Uterus (tissue), 4 donors: ENCODE data around the gene ORMDL3. TPM values are rescaled to one million over a fixed set of nuclear protein-coding genes. Genes with fewer than 3 reads are reported as not detected.

Source experiments
- DNase-seq, 2 donors: peaks; one replicate each; pipeline ENCODE4 v3.0.0-alpha.2; 2019 to 2020
- H3K27ac ChIP-seq, 2 donors: fragments of 200-600 bp; sonication (generic); 1 replicate in 1 of 2; 2 replicates in 1 of 2; pipeline ENCODE4 v1.5.1; 2016 to 2018
- H3K27me3 ChIP-seq, 2 donors: fragments of 200-600 bp; sonication (generic); one replicate each; pipeline ENCODE4 v1.5.1; 2018 to 2019; ENCODE audit warnings: control low read depth in 1 of 2
- H3K36me3 ChIP-seq, 2 donors: fragments of 200-600 bp; sonication (generic); one replicate each; pipeline ENCODE4 v1.5.1; 2019; ENCODE audit warnings: control low read depth in 1 of 2
- H3K4me1 ChIP-seq, 2 donors: fragments of 200-600 bp; sonication (generic); one replicate each; pipeline ENCODE4 v1.5.1; 2018 to 2019; ENCODE audit warnings: control low read depth in 1 of 2
- H3K4me3 ChIP-seq, 2 donors: fragments of 200-600 bp; sonication (generic); 1 replicate in 1 of 2; 2 replicates in 1 of 2; pipeline ENCODE4 v1.5.1; 2018 to 2019; ENCODE audit warnings: mild to moderate bottlenecking in 1 of 2
- H3K9me3 ChIP-seq, 2 donors: fragments of 200-600 bp; sonication (generic); one replicate each; pipeline ENCODE4 v1.5.1; 2019; ENCODE audit warnings: control low read depth in 1 of 2
- CTCF ChIP-seq, 4 experiments: fragments of 200-600 bp in 2 of 4; fragments of 450-650 bp in 2 of 4; sonication (generic) in 2 of 4; IDR thresholded peaks; one replicate each; pipeline ENCODE4 v1.5.1; 2016 to 2019; ENCODE audit warnings: antibody characterized with exemption in 4 of 4, mild to moderate bottlenecking in 2 of 4, moderate library complexity in 1 of 4
- POLR2A ChIP-seq, 2 donors: fragments of 450-650 bp; IDR thresholded peaks; one replicate each; pipeline ENCODE4 v1.6.1; 2016; ENCODE audit warnings: antibody characterized with exemption in 2 of 2, mild to moderate bottlenecking in 1 of 2, moderate library complexity in 1 of 2
- intact Hi-C: fragments of 100-400 bp; cut with DNase I; formaldehyde crosslinking; loops from one replicate; pipeline ENCODE4 v1.15.1; 2023; ENCODE audit warnings: low total_unique reads
- total RNA-seq, 4 donors: library from RNA; depleted of rRNA in 3 of 4; stranded (reverse); fragments of >200 nt in 3 of 4; gene quantifications; one replicate each; pipeline versions ENCODE4 v1.1.0 to v1.2.4, GENCODE V29; 2014 to 2023
- donor health status: DM: yes; HTN: yes; CAD: no.

The ORMDL3 gene
- total RNA-seq, 4 donors from 2014 or later, result 15.9 to 71.5 (median 42.9) TPM

- Histone ChIP-seq H3K9me3 (no peaks in the 10 kb centered on the region), H3K4me1 (no peaks in the 10 kb centered on the region), H3K27ac (no peak overlapping the region), H3K36me3 (no peaks in the 10 kb centered on the region), H3K27me3 (no peaks in the 10 kb centered on the region), H3K4me3 (no peak overlapping the region)
- no peak for TF ChIP-seq CTCF (IDR thresholded peaks at IDR 0.05)
- TF ChIP-seq POLR2A (IDR thresholded peaks at IDR 0.05), result no peak
- intact Hi-C loops, result no loop called here
- DNase-seq, result no peak
Observed at GRCh38 chr17:39971076-39971603, 43.7 kb upstream of the ORMDL3 start.

- H3K36me3 ChIP-seq, result no peaks in the 10 kb centered on the region
- no peak overlapping the region for H3K27ac ChIP-seq
- intact Hi-C loops, result no loop called here
- no peaks in the 10 kb centered on the region for H3K27me3 ChIP-seq
- no peak for DNase-seq
- no peaks in the 10 kb centered on the region for H3K4me1 ChIP-seq
- no peaks in the 10 kb centered on the region for H3K9me3 ChIP-seq
- TF ChIP-seq POLR2A (IDR thresholded peaks at IDR 0.05), result no peak
- TF ChIP-seq CTCF (IDR thresholded peaks at IDR 0.05), result no peak
- no peak overlapping the region for H3K4me3 ChIP-seq
Observed at GRCh38 chr17:39970157-39970692, 42.8 kb upstream of the ORMDL3 start.

GRCh38 chr17:39969375-39969774 is 42.0 kb upstream of the ORMDL3 start:
- intact Hi-C loops, result no loop called here
- H3K9me3 ChIP-seq, result no peaks in the 10 kb centered on the region

GRCh38 chr17:39968761-39969160 is 41.4 kb upstream of the ORMDL3 start:
- no peak for TF ChIP-seq CTCF (IDR thresholded peaks at IDR 0.05)
- TF ChIP-seq POLR2A (IDR thresholded peaks at IDR 0.05), result no peak
- Histone ChIP-seq H3K4me3 (no peak overlapping the region), H3K36me3 (no peaks in the 10 kb centered on the region), H3K4me1 (no peaks in the 10 kb centered on the region), H3K9me3 (no peaks in the 10 kb centered on the region), H3K27me3 (no peaks in the 10 kb centered on the region), H3K27ac (no peak overlapping the region)
- DNase-seq, result no peak
- intact Hi-C loops, result no loop called here

More at GRCh38 chr17:39969375-39969774, 42.0 kb upstream of the ORMDL3 start:
- Histone ChIP-seq H3K27me3 (no peaks in the 10 kb centered on the region), H3K36me3 (no peaks in the 10 kb centered on the region), H3K4me1 (no peaks in the 10 kb centered on the region), H3K27ac (no peak overlapping the region), H3K4me3 (no peak overlapping the region)
- no peak for DNase-seq
- TF ChIP-seq CTCF (IDR thresholded peaks at IDR 0.05) (no peak), POLR2A (IDR thresholded peaks at IDR 0.05) (no peak)

GRCh38 chr17:39966771-39967170 is 39.4 kb upstream of the ORMDL3 start:
- TF ChIP-seq POLR2A (IDR thresholded peaks at IDR 0.05), result no peak
- TF ChIP-seq CTCF (IDR thresholded peaks at IDR 0.05), result no peak
- Histone ChIP-seq H3K27ac (no peak overlapping the region), H3K4me1 (no peaks in the 10 kb centered on the region), H3K27me3 (no peaks in the 10 kb centered on the region), H3K9me3 (no peaks in the 10 kb centered on the region), H3K4me3 (no peak overlapping the region), H3K36me3 (no peaks in the 10 kb centered on the region)
- intact Hi-C loops, result no loop called here
- DNase-seq, result no peak
